HepG2 (cell line): ENCODE data around the gene TXNRD2.

ENCODE experiments used
- CTCF ChIP-seq: sonication (generic); formaldehyde crosslinking; IDR thresholded peaks from 2 replicates; pipeline ENCODE4 v1.5.0; 2020; ENCODE audit warnings: mild to moderate bottlenecking, missing genetic modification reagents, moderate library complexity
- DNMT1 ChIP-seq: sonication (generic); formaldehyde crosslinking; IDR thresholded peaks from 2 replicates; pipeline ENCODE4 v1.5.1; 2020; ENCODE audit warnings: mild to moderate bottlenecking, missing genetic modification reagents
- KAT7 ChIP-seq: IDR thresholded peaks from 2 replicates; pipeline ENCODE4 v1.6.1; 2018; ENCODE audit warnings: borderline replicate concordance, missing compliant biosample characterization
- MED1 ChIP-seq: sonication (generic); formaldehyde crosslinking; IDR thresholded peaks from 2 replicates; pipeline ENCODE4 v1.4.0; 2020; ENCODE audit warnings: missing genetic modification reagents
- NPAS2 ChIP-seq: sonication (generic); formaldehyde crosslinking; IDR thresholded peaks from 2 replicates; pipeline ENCODE4 v1.8.0; 2022; ENCODE audit warnings: mild to moderate bottlenecking, missing genetic modification reagents, borderline replicate concordance
- NR2F6 ChIP-seq, 2 experiments: IDR thresholded peaks; 2 replicates each; pipeline ENCODE4 v1.6.1; 2016; ENCODE audit warnings: antibody characterized with exemption in 1 of 2, mild to moderate bottlenecking in 1 of 2
- SIN3A ChIP-seq: IDR thresholded peaks from 2 replicates; pipeline ENCODE4 v1.6.1; 2011; ENCODE audit warnings: low read depth, mild to moderate bottlenecking, control low read depth, low read length, borderline replicate concordance
- SP5 ChIP-seq: IDR thresholded peaks from 2 replicates; pipeline ENCODE4 v1.6.1; 2016; ENCODE audit warnings: low read depth, borderline replicate concordance
- ZBTB7A ChIP-seq: sonication (generic); formaldehyde crosslinking; IDR thresholded peaks from 2 replicates; pipeline ENCODE4 v1.8.0; 2022; ENCODE audit warnings: mild to moderate bottlenecking, missing genetic modification reagents
- ZHX2 ChIP-seq, 2 experiments: sonication (generic) in 1 of 2; formaldehyde crosslinking in 1 of 2; IDR thresholded peaks; 2 replicates each; pipeline versions ENCODE4 v1.6.1 to v1.9.0; 2014 to 2022; ENCODE audit warnings: antibody characterized with exemption in 1 of 2, borderline replicate concordance in 1 of 2, inconsistent platforms in 1 of 2, low read depth in 1 of 2, missing genetic modification reagents in 1 of 2
- ZKSCAN1 ChIP-seq: fragments of 150-350 bp; IDR thresholded peaks from 2 replicates; pipeline ENCODE4 v1.6.1; 2014; ENCODE audit warnings: low read length
- ZNF17 ChIP-seq: sonication (generic); formaldehyde crosslinking; IDR thresholded peaks from 2 replicates; pipeline ENCODE4 v1.5.0; 2020; ENCODE audit warnings: mild to moderate bottlenecking, missing genetic modification reagents
- ZNF292 ChIP-seq: sonication (generic); formaldehyde crosslinking; IDR thresholded peaks from 2 replicates; pipeline ENCODE4 v1.8.1; 2022; ENCODE audit warnings: mild to moderate bottlenecking, low read depth, missing genetic modification reagents, borderline replicate concordance

GRCh38 chr22:19825904-19826618 is 115.6 kb downstream of the TXNRD2 start:
- TF ChIP-seq ZNF292 (CRISPR knock-in tag): no peak
- no peak for TF ChIP-seq CTCF (CRISPR knock-in tag)
- no peak for TF ChIP-seq MED1
- TF ChIP-seq SIN3A: no peak
- TF ChIP-seq SP5 (CRISPR knock-in tag): no peak
- TF ChIP-seq ZHX2 (IDR thresholded peaks at IDR 0.05; ENCODE audit: low read depth): no peak
- no peak for TF ChIP-seq ZHX2 (CRISPR knock-in tag; IDR thresholded peaks at IDR 0.05; ENCODE audit: borderline replicate concordance)
- no peak for TF ChIP-seq DNMT1 (CRISPR knock-in tag)
- TF ChIP-seq NPAS2: no peak
- TF ChIP-seq ZBTB7A (CRISPR knock-in tag): no peak
- no peak for TF ChIP-seq ZNF17 (CRISPR knock-in tag)
- TF ChIP-seq KAT7 (CRISPR knock-in tag): no peak
- TF ChIP-seq ZKSCAN1: no peak
- no peak for TF ChIP-seq NR2F6 (IDR thresholded peaks at IDR 0.05)
- TF ChIP-seq NR2F6 (CRISPR knock-in tag; IDR thresholded peaks at IDR 0.05): no peak
